Thyroid gland (tissue), 4 donors: Measurements from ENCODE around the gene NLRP11. TPM values are rescaled to one million over a fixed set of nuclear protein-coding genes. Genes with fewer than 3 reads are reported as not detected.

Experiments used
- DNase-seq, 2 donors: peaks; one replicate each; pipeline ENCODE4 v3.0.0-alpha.2; 2019
- H3K27ac ChIP-seq, 3 donors: fragments of 200-600 bp; sonication (generic); 1 replicate in 2 of 3; 2 replicates in 1 of 3; pipeline ENCODE4 v1.5.1; 2016 to 2019; ENCODE audit warnings: mild to moderate bottlenecking in 1 of 3, moderate library complexity in 1 of 3
- H3K27me3 ChIP-seq: fragments of 200-600 bp; sonication (generic); one replicate; pipeline ENCODE4 v1.5.1; 2019
- H3K36me3 ChIP-seq, 2 donors: fragments of 200-600 bp; sonication (generic); one replicate each; pipeline ENCODE4 v1.5.1; 2016 to 2019
- H3K4me1 ChIP-seq, 2 donors: fragments of 200-600 bp; sonication (generic); one replicate each; pipeline ENCODE4 v1.5.1; 2017 to 2019
- H3K4me3 ChIP-seq, 3 donors: fragments of 200-600 bp; sonication (generic); replicated peaks in 1 of 3; 1 replicate in 2 of 3; 2 replicates in 1 of 3; pipeline ENCODE4 v1.5.1; 2016; ENCODE audit warnings: mild to moderate bottlenecking in 1 of 3
- H3K9me3 ChIP-seq: fragments of 200-600 bp; sonication (generic); one replicate; pipeline ENCODE4 v1.5.1; 2017
- CTCF ChIP-seq, 6 experiments: fragments of 200-600 bp in 3 of 6; fragments of 450-650 bp in 3 of 6; sonication (generic) in 3 of 6; IDR thresholded peaks; one replicate each; pipeline ENCODE4 v1.5.1; 2016 to 2019; ENCODE audit warnings: antibody characterized with exemption in 6 of 6, mild to moderate bottlenecking in 2 of 6, inconsistent platforms in 1 of 6, moderate library complexity in 1 of 6
- POLR2A ChIP-seq, 2 donors: fragments of 450-650 bp; IDR thresholded peaks; one replicate each; pipeline ENCODE4 v1.6.1; 2017; ENCODE audit warnings: antibody characterized with exemption in 2 of 2, mild to moderate bottlenecking in 2 of 2, moderate library complexity in 1 of 2
- WGBS, 2 donors: methylation state at CpG; one replicate each; pipeline ENCODE4 v1.1.5; 2017; 5-methylcytosine and 5-hydroxymethylcytosine counted together
- intact Hi-C: fragments of 100-400 bp; cut with DNase I; formaldehyde crosslinking; loops from one replicate; pipeline ENCODE4 v1.15.1; 2023
- total RNA-seq, 4 donors: library from RNA; depleted of rRNA; stranded (reverse); fragments of >200 nt; gene quantifications; one replicate each; pipeline ENCODE4 v1.2.3, GENCODE V29; 2016

The NLRP11 gene
- total RNA-seq: not detected

GRCh38 chr19:55831846-55832245 lies at the start of gene NLRP11:
Gene NLRP11 (minus strand): TSS chr19:55831999. CDS start chr19:55818174, 13,825 bp downstream.
- Histone ChIP-seq H3K9me3 (no peaks in the 10 kb centered on the region), H3K4me3 (no peak within 1 kb of the TSS), H3K4me1 (no peaks in the 10 kb centered on the region), H3K27me3 (no peaks in the 10 kb centered on the region), H3K36me3 (no peaks in the 10 kb centered on the region), H3K27ac (no peak within 1 kb of the TSS)
- WGBS, 2 donors: 81 to 86% methylated on average over 10 of the region's 10 CpGs
- intact Hi-C loops: no loop called here
- no peak for DNase-seq
- TF ChIP-seq POLR2A (IDR thresholded peaks at IDR 0.05): no peak
- no peak for TF ChIP-seq CTCF (IDR thresholded peaks at IDR 0.05)

- 72% methylated on average over 3 of the region's 3 CpGs for WGBS, 2 donors
- TF ChIP-seq POLR2A (IDR thresholded peaks at IDR 0.05) (no peak), CTCF (IDR thresholded peaks at IDR 0.05) (no peak)
- no peak for DNase-seq
- H3K27me3 ChIP-seq: no peaks in the 10 kb centered on the region
- no peaks in the 10 kb centered on the region for H3K4me1 ChIP-seq
- H3K36me3 ChIP-seq: no peaks in the 10 kb centered on the region
- intact Hi-C loops: no loop called here
- no peak overlapping the region for H3K27ac ChIP-seq
- no peak overlapping the region for H3K4me3 ChIP-seq
- H3K9me3 ChIP-seq: no peaks in the 10 kb centered on the region
Measured at GRCh38 chr19:55877211-55877610, 45.4 kb upstream of the NLRP11 start.

- no peaks in the 10 kb centered on the region for H3K27me3 ChIP-seq
- no peak overlapping the region for H3K27ac ChIP-seq
- intact Hi-C loops: no loop called here
- no peaks in the 10 kb centered on the region for H3K36me3 ChIP-seq
- no peak overlapping the region for H3K4me3 ChIP-seq
- H3K4me1 ChIP-seq: no peaks in the 10 kb centered on the region
- DNase-seq: no peak
- WGBS, 2 donors: 86 to 90% methylated on average over 11 of the region's 11 CpGs
- H3K9me3 ChIP-seq: no peaks in the 10 kb centered on the region
- TF ChIP-seq POLR2A (IDR thresholded peaks at IDR 0.05) (no peak), CTCF (IDR thresholded peaks at IDR 0.05) (no peak)
Measured at GRCh38 chr19:55870736-55871135, 38.9 kb upstream of the NLRP11 start.

GRCh38 chr19:55867101-55867500 lies 35.3 kb upstream of the NLRP11 start:
- H3K9me3 ChIP-seq: no peaks in the 10 kb centered on the region
- H3K36me3 ChIP-seq: no peaks in the 10 kb centered on the region
- H3K27me3 ChIP-seq: no peaks in the 10 kb centered on the region
- H3K4me3 ChIP-seq: no peak overlapping the region
- no peak for DNase-seq
- TF ChIP-seq POLR2A (IDR thresholded peaks at IDR 0.05): no peak
- TF ChIP-seq CTCF (IDR thresholded peaks at IDR 0.05): no peak
- intact Hi-C loops: no loop called here
- 82 to 92% methylated on average over 6 to 7 of the region's 7 CpGs for WGBS, 2 donors
- no peak overlapping the region for H3K27ac ChIP-seq
- H3K4me1 ChIP-seq: no peaks in the 10 kb centered on the region

- TF ChIP-seq CTCF (IDR thresholded peaks at IDR 0.05): no peak
- TF ChIP-seq POLR2A (IDR thresholded peaks at IDR 0.05): no peak
- no peaks in the 10 kb centered on the region for H3K27me3 ChIP-seq
- H3K36me3 ChIP-seq: no peaks in the 10 kb centered on the region
- H3K4me1 ChIP-seq: no peaks in the 10 kb centered on the region
- H3K27ac ChIP-seq: no peak overlapping the region
- H3K9me3 ChIP-seq: no peaks in the 10 kb centered on the region
- 59 to 62% methylated on average over 3 of the region's 3 CpGs for WGBS, 2 donors
- no peak overlapping the region for H3K4me3 ChIP-seq
- intact Hi-C loops: no loop called here
- DNase-seq: no peak
Measured at GRCh38 chr19:55866521-55866920, 34.7 kb upstream of the NLRP11 start.
